MCF 10A (cell line): Measurements from ENCODE around the gene B3GAT1. TPM values are rescaled to one million over a fixed set of nuclear protein-coding genes. Genes with fewer than 3 reads are reported as not detected.

Experiments used
- BruUV-seq: library from RNA; stranded (reverse); fragments of 400-500 nt; replicated peaks from 2 replicates; lab custom pipeline; 2021; lab: Mats Ljungman, UMichigan
- CTCF ChIA-PET: fragments of 300-600 bp; sonication (Branson Sonifier 250); formaldehyde crosslinking; extraction: SDS; loops from one replicate; lab custom pipeline; 2021; ENCODE audit warnings: antibody characterized with exemption, inconsistent platforms; lab: Yijun Ruan, JAX
- POLR2A ChIA-PET: fragments of 300-600, 350-650 bp; sonication (Branson Sonifier 250); formaldehyde crosslinking; extraction: SDS; loops from one replicate; lab custom pipeline; 2020; ENCODE audit warnings: antibody characterized with exemption, inconsistent platforms; lab: Yijun Ruan, JAX
- DNase-seq: peaks from one replicate; pipeline ENCODE4 v3.0.0-alpha.2; 2018; ENCODE audit not compliant: unreplicated experiment
- H3K27ac Mint-ChIP-seq: one replicate; pipeline ENCODE4 v1.8.0; 2022; ENCODE audit warnings: mild to moderate bottlenecking, low read depth, mixed read lengths; ENCODE audit not compliant: unreplicated experiment
- H3K27me3 Mint-ChIP-seq: one replicate; pipeline ENCODE4 v1.8.0; 2022; ENCODE audit warnings: mixed read lengths; ENCODE audit not compliant: insufficient read depth, unreplicated experiment
- H3K36me3 Mint-ChIP-seq: one replicate; pipeline ENCODE4 v1.8.0; 2022; ENCODE audit warnings: mild to moderate bottlenecking, moderate library complexity, mixed read lengths; ENCODE audit not compliant: insufficient read depth, unreplicated experiment
- H3K4me1 Mint-ChIP-seq: one replicate; pipeline ENCODE4 v1.8.0; 2022; ENCODE audit warnings: mixed read lengths; ENCODE audit not compliant: insufficient read depth, unreplicated experiment
- H3K4me3 Mint-ChIP-seq: one replicate; pipeline ENCODE4 v1.8.0; 2022; ENCODE audit warnings: mild to moderate bottlenecking, moderate library complexity, mixed read lengths; ENCODE audit not compliant: unreplicated experiment
- H3K9me3 Mint-ChIP-seq: one replicate; pipeline ENCODE4 v1.8.0; 2022; ENCODE audit warnings: mixed read lengths; ENCODE audit not compliant: unreplicated experiment
- CTCF ChIP-seq: fragments of 200-600 bp; IDR thresholded peaks from one replicate; pipeline ENCODE4 v1.8.0; 2022; ENCODE audit warnings: antibody characterized with exemption, mild to moderate bottlenecking; ENCODE audit not compliant: unreplicated experiment
- intact Hi-C: fragments of 100-400 bp; cut with micrococcal nuclease; formaldehyde crosslinking; loops from 2 replicates; pipeline ENCODE4 v1.14.1; 2022
- total RNA-seq: library from RNA; stranded (reverse); gene quantifications from 2 replicates; pipeline ENCODE4 v1.2.3, GENCODE V29; 2022

B3GAT1 gene
- total RNA-seq, 1 experiment from 2014 or later, result not detected

- no peak for TF ChIP-seq CTCF
- Mint-ChIP-seq H3K4me3 (no peak overlapping the region), H3K27ac (no peak overlapping the region), H3K27me3 (no peaks in the 10 kb centered on the region), H3K36me3 (no peaks in the 10 kb centered on the region), H3K4me1 (no peaks in the 10 kb centered on the region), H3K9me3 (no peaks in the 10 kb centered on the region)
- BruUV-seq, result no TSS peak
- CTCF ChIA-PET, result no interaction called here
- intact Hi-C loops, result no loop called here
- POLR2A ChIA-PET, result no interaction called here
- DNase-seq, result no peak
Measured at GRCh38 chr11:134402910-134403309, 9.1 kb downstream of the B3GAT1 start.

GRCh38 chr11:134401825-134402809 is 9.9 kb downstream of the B3GAT1 start:
- Mint-ChIP-seq H3K4me3 (no peak overlapping the region), H3K36me3 (no peaks in the 10 kb centered on the region), H3K27me3 (no peaks in the 10 kb centered on the region), H3K4me1 (no peaks in the 10 kb centered on the region), H3K27ac (no peak overlapping the region), H3K9me3 (no peaks in the 10 kb centered on the region)
- CTCF ChIA-PET, result interaction anchor here (0.7 kb wide), 1 partner anchor 15 kb away, joined by 4 read pairs; no protein-coding TSS in a partner anchor
- no peak for DNase-seq
- POLR2A ChIA-PET, result no interaction called here
- intact Hi-C loops, result no loop called here
- no TSS peak for BruUV-seq
- TF ChIP-seq CTCF, result no peak

GRCh38 chr11:134399996-134400395 is 12.0 kb downstream of the B3GAT1 start:
- ChIA-PET CTCF (interaction anchor here (0.7 kb wide), 1 partner anchor 13 kb away, joined by 3 read pairs; no protein-coding TSS in a partner anchor), POLR2A (no interaction called here)
- H3K36me3 Mint-ChIP-seq, result no peaks in the 10 kb centered on the region
- H3K27ac Mint-ChIP-seq, result no peak overlapping the region
- intact Hi-C loops, result no loop called here
- no peak for DNase-seq
- H3K9me3 Mint-ChIP-seq, result no peaks in the 10 kb centered on the region
- no peaks in the 10 kb centered on the region for H3K4me1 Mint-ChIP-seq
- no peaks in the 10 kb centered on the region for H3K27me3 Mint-ChIP-seq
- no peak overlapping the region for H3K4me3 Mint-ChIP-seq
- no peak for TF ChIP-seq CTCF
- no TSS peak for BruUV-seq

- H3K9me3 Mint-ChIP-seq, result no peaks in the 10 kb centered on the region
- TF ChIP-seq CTCF, result no peak
- no peaks in the 10 kb centered on the region for H3K4me1 Mint-ChIP-seq
- no peak overlapping the region for H3K27ac Mint-ChIP-seq
- intact Hi-C loops, result no loop called here
- H3K4me3 Mint-ChIP-seq, result no peak overlapping the region
- no TSS peak for BruUV-seq
- no peak for DNase-seq
- H3K27me3 Mint-ChIP-seq, result no peaks in the 10 kb centered on the region
- ChIA-PET POLR2A (no interaction called here), CTCF (no interaction called here)
- no peaks in the 10 kb centered on the region for H3K36me3 Mint-ChIP-seq
Measured at GRCh38 chr11:134399293-134399654, 12.8 kb downstream of the B3GAT1 start.
